Measurements from ENCODE around the gene AGT.

- TF ChIP-seq REST (IDR thresholded peaks at IDR 0.05; ENCODE audit: insufficient read depth in 1 of 2, low read depth in 2 of 2, low read length in 2 of 2) (no peak), POLR2AphosphoS5 (IDR thresholded peaks at IDR 0.05; ENCODE audit: low read depth, low read length) (no peak), SIN3A (IDR thresholded peaks at IDR 0.05; ENCODE audit: borderline replicate concordance, insufficient read depth, low read length) (no peak), TAF1 (IDR thresholded peaks at IDR 0.05; ENCODE audit: borderline replicate concordance, insufficient read depth, low read length) (no peak)
These were observed 36.7 kb upstream of the AGT start for GRCh38 chr1:230750576-230750975.
